Skeletal muscle tissue (tissue), 4 donors: ENCODE results near the gene FSTL4. TPM values are rescaled to one million over a fixed set of nuclear protein-coding genes. Genes with fewer than 3 reads are reported as not detected.

Source experiments
- H3K27ac ChIP-seq: one replicate; pipeline ENCODE4 v1.7.0; 2013; ENCODE audit warnings: mild to moderate bottlenecking, low read depth, low read length, inconsistent platforms
- H3K27me3 ChIP-seq, 3 donors: one replicate each; pipeline ENCODE4 v1.7.0; 2013; ENCODE audit warnings: low read length in 3 of 3; ENCODE audit not compliant: control insufficient read depth in 3 of 3, insufficient read depth in 3 of 3
- H3K36me3 ChIP-seq, 3 donors: one replicate each; pipeline ENCODE4 v1.7.0; 2013; ENCODE audit warnings: low read length in 3 of 3; ENCODE audit not compliant: control insufficient read depth in 3 of 3, insufficient read depth in 3 of 3
- H3K4me1 ChIP-seq, 3 donors: one replicate each; pipeline ENCODE4 v1.7.0; 2013; ENCODE audit warnings: low read length in 3 of 3, mild to moderate bottlenecking in 3 of 3; ENCODE audit not compliant: control insufficient read depth in 3 of 3, insufficient read depth in 3 of 3
- H3K4me3 ChIP-seq, 3 donors: one replicate each; pipeline ENCODE4 v1.7.0; 2013; ENCODE audit warnings: low read length in 3 of 3
- H3K9ac ChIP-seq, 3 donors: one replicate each; pipeline ENCODE4 v1.7.0; 2013; ENCODE audit warnings: low read length in 3 of 3, mild to moderate bottlenecking in 3 of 3, moderate library complexity in 2 of 3, low read depth in 1 of 3
- H3K9me3 ChIP-seq, 3 donors: one replicate each; pipeline ENCODE4 v1.7.0; 2013; ENCODE audit warnings: low read length in 3 of 3; ENCODE audit not compliant: control insufficient read depth in 3 of 3
- total RNA-seq: library from RNA; depleted of rRNA; stranded (reverse); fragments of >200 nt; gene quantifications from one replicate; pipeline ENCODE4 v1.2.3, GENCODE V29; 2014
- donor health status: Osteomylitis.

The FSTL4 gene
- total RNA-seq, 1 donor from 2014 or later, result 1.0 TPM

GRCh38 chr5:133613184-133613583, 843 bp upstream of the FSTL4 start:
- H3K36me3 ChIP-seq, result no peaks in the 10 kb centered on the region
- no peaks in the 10 kb centered on the region for H3K9me3 ChIP-seq
- H3K4me3 ChIP-seq, result no peak overlapping the region
- H3K4me1 ChIP-seq, result peaks cover 7 to 19% (median 10%) of the 10 kb centered on the region in 3 donors
- no peak overlapping the region for H3K27ac ChIP-seq
- peaks cover 40 to 51% (median 47%) of the 10 kb centered on the region in 3 donors for H3K27me3 ChIP-seq
- no peak overlapping the region for H3K9ac ChIP-seq

DNA sequence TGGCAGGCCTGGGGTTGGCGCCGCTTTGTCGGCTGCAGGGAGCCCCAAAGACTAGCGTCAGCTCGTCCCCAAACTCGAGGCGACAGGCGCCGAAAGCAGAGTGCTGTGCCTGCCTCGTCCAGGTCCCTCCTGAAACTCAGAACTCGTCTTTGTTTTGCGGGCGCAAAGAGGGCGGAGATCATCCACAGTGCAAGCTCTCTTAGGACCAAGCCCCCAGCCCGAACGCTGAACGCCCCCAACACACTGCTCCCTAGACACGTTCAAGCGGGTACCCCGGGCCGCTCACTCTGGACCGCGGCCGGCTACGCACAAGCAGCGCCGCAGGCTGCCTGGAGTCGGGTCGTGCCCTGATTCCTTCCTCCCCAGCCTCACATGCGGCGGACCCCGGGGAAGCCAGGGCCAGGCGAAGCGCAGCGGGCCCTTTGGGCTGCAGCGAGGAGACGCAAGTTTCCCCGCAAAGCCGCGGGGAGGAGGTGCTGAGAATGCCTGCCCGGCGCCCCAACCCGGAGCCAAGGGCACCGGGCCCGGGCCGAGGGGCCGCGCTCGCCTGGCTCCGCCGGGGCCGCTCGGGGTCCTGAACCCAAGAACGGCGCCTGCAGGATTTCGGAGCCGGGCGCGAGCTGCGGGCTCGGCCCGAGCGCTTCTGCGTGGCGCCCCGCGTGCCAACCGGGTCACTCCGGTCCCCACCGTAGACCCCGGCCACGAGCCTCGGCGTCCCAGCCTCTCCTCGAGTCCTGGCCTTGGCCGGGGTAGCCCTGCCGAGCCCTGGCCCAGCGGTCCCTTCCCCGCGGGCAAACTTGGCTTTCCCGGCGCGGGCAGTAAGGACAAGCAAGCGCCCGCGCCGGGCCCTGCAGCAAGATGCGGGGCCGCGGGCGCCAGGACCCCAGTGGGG, 738 bp downstream of the FSTL4 start:
- Histone ChIP-seq H3K27ac (no peak overlapping the region), H3K4me3 (peak overlapping the region; percentile 51 to 68 (median 55)), H3K9me3 (no peaks in the 10 kb centered on the region), H3K9ac (no peak overlapping the region), H3K27me3 (peaks cover 41 to 57% (median 55%) of the 10 kb centered on the region in 3 donors), H3K36me3 (no peaks in the 10 kb centered on the region), H3K4me1 (peaks cover 7 to 19% (median 10%) of the 10 kb centered on the region in 3 donors)

DNA sequence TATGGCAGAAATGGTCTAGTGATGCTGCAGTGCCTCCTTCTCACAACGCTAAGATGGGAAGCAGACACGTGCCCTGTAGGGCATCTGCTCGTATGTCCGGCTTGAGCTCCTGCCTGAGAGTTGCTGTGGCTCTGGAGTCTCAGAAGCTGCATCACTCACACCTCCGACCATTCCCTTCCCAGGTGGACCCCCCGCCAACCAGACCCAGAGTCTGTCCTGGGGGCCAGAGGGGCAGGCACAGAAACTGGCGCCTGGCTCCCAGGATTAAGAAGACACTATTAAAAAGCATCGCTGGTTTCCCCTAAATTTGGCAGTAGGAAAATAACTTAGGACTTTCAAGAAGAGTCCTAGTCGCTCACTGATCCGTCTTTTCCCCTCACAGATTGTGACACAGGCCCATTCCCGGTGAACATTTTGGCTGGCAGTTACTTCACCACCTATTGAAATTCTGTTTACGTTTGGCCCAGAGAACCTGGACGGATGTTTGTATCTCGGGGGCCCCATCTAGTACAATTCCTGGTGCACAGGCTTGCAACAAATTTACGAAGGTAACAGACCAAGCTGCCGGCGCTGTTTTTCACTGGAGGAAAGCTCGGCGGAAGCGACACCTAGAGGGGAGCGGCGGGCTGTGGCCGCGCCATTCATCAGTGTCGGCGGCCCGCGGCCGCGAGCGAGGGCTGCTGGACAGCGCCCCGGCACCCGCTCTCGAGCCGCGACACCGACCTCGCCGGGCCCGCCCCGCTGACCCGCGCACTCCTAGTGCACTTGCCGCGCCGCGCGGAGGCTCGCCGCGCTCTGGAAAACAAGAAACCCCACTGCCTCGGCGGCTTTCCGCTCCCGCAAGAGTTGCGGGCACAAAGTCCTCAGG, 1.6 kb downstream of the FSTL4 start:
- H3K36me3 ChIP-seq, result no peaks in the 10 kb centered on the region

GRCh38 chr5:133607451-133607850, 4.9 kb downstream of the FSTL4 start:
- no peak overlapping the region for H3K27ac ChIP-seq
- H3K36me3 ChIP-seq, result no peaks in the 10 kb centered on the region
- H3K9ac ChIP-seq, result no peak overlapping the region
- peaks cover 7 to 16% (median 10%) of the 10 kb centered on the region in 3 donors for H3K4me1 ChIP-seq
- no peak overlapping the region for H3K4me3 ChIP-seq
- H3K27me3 ChIP-seq, result peaks cover 34 to 41% (median 37%) of the 10 kb centered on the region in 3 donors
- H3K9me3 ChIP-seq, result no peaks in the 10 kb centered on the region

More for the DNA sequence above, 1.6 kb downstream of the FSTL4 start:
- Histone ChIP-seq H3K9ac (no peak overlapping the region), H3K4me1 (peaks cover 7 to 19% (median 10%) of the 10 kb centered on the region in 3 donors), H3K27ac (no peak overlapping the region), H3K4me3 (peak overlapping the region; percentile 51 to 68 (median 55)), H3K27me3 (peaks cover 41 to 57% (median 55%) of the 10 kb centered on the region in 3 donors), H3K9me3 (no peaks in the 10 kb centered on the region)

DNA sequence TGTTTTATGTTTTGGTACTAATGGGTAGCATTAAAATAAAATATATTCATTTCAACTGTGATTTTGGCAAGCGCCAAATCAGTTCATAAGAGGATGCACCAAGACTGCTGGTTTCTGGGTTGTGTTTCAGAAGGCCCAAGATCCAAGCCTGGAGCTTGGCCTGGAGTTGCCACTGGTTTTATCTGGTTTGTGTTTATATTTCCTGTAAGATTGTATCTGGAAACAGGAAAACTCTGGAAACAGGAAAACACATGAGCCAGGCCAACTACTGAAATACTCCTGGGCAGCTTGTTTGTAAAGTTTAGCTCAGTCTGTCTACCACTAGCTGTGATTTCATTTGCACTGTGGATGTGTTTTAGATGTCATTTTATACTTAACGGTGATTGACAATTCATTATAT, 5.5 kb downstream of the FSTL4 start:
- no peak overlapping the region for H3K9ac ChIP-seq
- H3K27ac ChIP-seq, result no peak overlapping the region
- H3K36me3 ChIP-seq, result no peaks in the 10 kb centered on the region
- H3K9me3 ChIP-seq, result no peaks in the 10 kb centered on the region
- no peak overlapping the region for H3K4me3 ChIP-seq
- H3K4me1 ChIP-seq, result peaks cover 7 to 14% (median 8%) of the 10 kb centered on the region in 3 donors
- H3K27me3 ChIP-seq, result peaks cover 31 to 39% (median 34%) of the 10 kb centered on the region in 3 donors

DNA sequence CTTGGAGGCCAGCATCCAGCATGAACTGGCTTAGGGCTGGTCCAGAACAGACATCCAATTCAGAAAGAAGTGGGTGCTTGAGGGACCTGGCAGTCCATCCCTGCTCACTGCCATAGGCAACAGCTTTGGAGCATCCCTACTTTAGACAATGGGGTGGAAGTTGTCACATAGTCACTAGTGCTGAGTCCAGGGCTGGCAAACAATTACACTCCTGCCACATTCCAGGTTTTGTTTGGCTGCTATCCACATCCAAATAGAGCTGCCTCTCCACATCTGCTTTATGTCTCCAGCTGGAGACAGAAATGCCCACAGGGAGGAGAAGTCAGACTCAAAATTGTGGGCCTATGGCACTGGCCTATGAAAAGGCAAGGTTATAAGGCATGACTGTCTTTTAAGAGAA, 7.0 kb downstream of the FSTL4 start:
- H3K27ac ChIP-seq, result no peak overlapping the region
- no peaks in the 10 kb centered on the region for H3K36me3 ChIP-seq
- no peaks in the 10 kb centered on the region for H3K9me3 ChIP-seq
- no peak overlapping the region for H3K4me3 ChIP-seq
- peaks cover 0 to under 1% (median 0%) of the 10 kb centered on the region in 3 donors for H3K4me1 ChIP-seq
- H3K9ac ChIP-seq, result no peak overlapping the region
- H3K27me3 ChIP-seq, result peaks cover 20 to 27% (median 22%) of the 10 kb centered on the region in 3 donors

GRCh38 chr5:133603711-133604110, 8.6 kb downstream of the FSTL4 start:
- Histone ChIP-seq H3K4me1 (no peaks in the 10 kb centered on the region), H3K4me3 (no peak overlapping the region), H3K9me3 (no peaks in the 10 kb centered on the region), H3K27ac (no peak overlapping the region), H3K36me3 (no peaks in the 10 kb centered on the region), H3K9ac (no peak overlapping the region), H3K27me3 (peaks cover 8 to 17% (median 13%) of the 10 kb centered on the region in 3 donors)

GRCh38 chr5:133602835-133603380, 9.4 kb downstream of the FSTL4 start:
- Histone ChIP-seq H3K4me1 (no peaks in the 10 kb centered on the region), H3K36me3 (no peaks in the 10 kb centered on the region), H3K27me3 (peaks cover 4 to 9% (median 5%) of the 10 kb centered on the region in 3 donors), H3K27ac (no peak overlapping the region), H3K9ac (no peak overlapping the region), H3K9me3 (no peaks in the 10 kb centered on the region), H3K4me3 (no peak overlapping the region)

GRCh38 chr5:133599600-133599999, 12.7 kb downstream of the FSTL4 start:
- Histone ChIP-seq H3K4me3 (no peak overlapping the region), H3K4me1 (no peaks in the 10 kb centered on the region), H3K9ac (no peak overlapping the region), H3K36me3 (no peaks in the 10 kb centered on the region), H3K27me3 (peaks cover 0 to 4% (median 2%) of the 10 kb centered on the region in 3 donors), H3K9me3 (no peaks in the 10 kb centered on the region), H3K27ac (no peak overlapping the region)
